ENCODE data around the gene KRT84.

KRT84 gene

GRCh38 chr12:52389313-52390207 is 4.1 kb upstream of the KRT84 start:
- no peak for DNase-seq (ENCODE audit: low read depth)
- H3K4me3 ChIP-seq (ENCODE audit: low read depth, low read length), result no peak overlapping the region
- TF ChIP-seq CTCF (IDR thresholded peaks at IDR 0.05; ENCODE audit: low read depth, low read length, missing control alignments), result no peak

GRCh38 chr12:52387859-52388258 is 2.4 kb upstream of the KRT84 start:
- no peak overlapping the region for H3K4me3 ChIP-seq (ENCODE audit: low read depth, low read length)
- DNase-seq (ENCODE audit: low read depth), result no peak
- TF ChIP-seq CTCF (IDR thresholded peaks at IDR 0.05; ENCODE audit: low read depth, low read length, missing control alignments), result no peak

DNA sequence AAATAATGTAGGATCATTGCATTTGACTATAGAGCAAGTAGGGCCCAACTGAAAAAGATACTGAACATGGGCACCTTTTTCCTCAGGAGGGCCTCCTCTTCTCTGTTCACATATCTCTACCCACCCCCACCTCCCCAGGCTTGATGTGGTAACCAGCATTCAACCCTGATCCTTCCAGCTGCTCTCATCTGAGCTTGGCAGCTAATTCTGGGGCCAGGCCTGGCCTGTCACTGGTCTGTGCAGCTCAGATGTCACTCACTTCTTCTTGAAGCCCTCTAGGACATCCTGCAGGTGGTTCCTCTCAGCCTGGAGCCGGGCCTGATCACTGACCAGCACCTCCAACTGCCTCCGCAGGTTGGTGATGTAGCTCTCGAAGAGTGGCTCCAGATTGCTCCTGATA is 2.1 kb downstream of the KRT84 start:
- TF ChIP-seq CTCF (IDR thresholded peaks at IDR 0.05; ENCODE audit: low read depth, low read length, missing control alignments), result no peak
- DNase-seq (ENCODE audit: low read depth), result no peak
- H3K4me3 ChIP-seq (ENCODE audit: low read depth, low read length), result no peak overlapping the region

GRCh38 chr12:52382854-52383253 is 2.6 kb downstream of the KRT84 start:
- DNase-seq (ENCODE audit: low read depth), result no peak
- H3K4me3 ChIP-seq (ENCODE audit: low read depth, low read length), result no peak overlapping the region
- no peak for TF ChIP-seq CTCF (IDR thresholded peaks at IDR 0.05; ENCODE audit: low read depth, low read length, missing control alignments)

DNA sequence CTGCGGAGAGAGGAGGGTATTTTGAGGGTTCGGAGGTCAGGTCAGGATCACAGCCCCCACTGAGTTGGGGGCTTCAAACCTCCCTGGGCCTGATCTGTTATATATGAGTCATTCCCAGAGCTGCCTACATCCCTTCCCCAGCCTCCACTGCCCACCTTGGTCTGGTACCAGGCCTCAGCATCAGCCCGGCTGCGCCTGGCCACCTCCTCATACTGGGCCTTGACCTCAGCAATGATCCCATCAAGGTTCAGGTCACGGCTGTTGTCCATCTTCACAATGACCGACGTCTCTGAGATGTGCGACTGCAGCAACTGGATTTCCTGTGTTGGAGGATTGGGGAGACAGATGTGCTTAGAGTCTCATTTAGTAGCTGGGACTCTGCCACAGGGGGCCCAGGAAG is 4.2 kb downstream of the KRT84 start:
- DNase-seq (ENCODE audit: low read depth), result no peak
- no peak for TF ChIP-seq CTCF (IDR thresholded peaks at IDR 0.05; ENCODE audit: low read depth, low read length, missing control alignments)
- H3K4me3 ChIP-seq (ENCODE audit: low read depth, low read length), result no peak overlapping the region

- no peak overlapping the region for H3K4me3 ChIP-seq (ENCODE audit: low read depth, low read length)
- TF ChIP-seq CTCF (IDR thresholded peaks at IDR 0.05; ENCODE audit: low read depth, low read length, missing control alignments), result peak; percentile 58
Observed at GRCh38 chr12:52380271-52380694, 5.2 kb downstream of the KRT84 start.

DNA sequence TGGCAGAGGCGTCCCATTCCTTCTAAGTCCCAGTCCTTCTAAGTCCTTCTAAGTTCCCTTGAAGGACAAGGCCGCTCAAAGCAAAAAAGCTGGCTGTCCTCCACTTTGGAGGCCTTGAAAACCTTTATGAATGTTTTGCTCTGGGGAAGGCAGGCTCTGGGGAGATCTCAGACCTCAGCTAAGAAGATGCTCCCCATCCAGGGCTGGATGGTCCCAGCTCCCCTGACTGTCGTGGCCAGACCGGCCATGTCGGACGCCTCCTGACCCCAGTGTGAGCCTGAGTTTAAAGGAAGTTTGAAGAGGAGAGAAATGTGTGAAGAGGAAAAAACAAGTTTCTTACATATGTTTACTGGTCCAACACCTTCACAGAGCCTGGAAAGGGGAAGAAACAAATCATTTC is 5.9 kb downstream of the KRT84 start:
- no peak for TF ChIP-seq CTCF (IDR thresholded peaks at IDR 0.05; ENCODE audit: low read depth, low read length, missing control alignments)
- H3K4me3 ChIP-seq (ENCODE audit: low read depth, low read length), result no peak overlapping the region
- no peak for DNase-seq (ENCODE audit: low read depth)

More at GRCh38 chr12:52380271-52380694, 5.2 kb downstream of the KRT84 start:
- DNase-seq (ENCODE audit: low read depth), result no peak

Measured in GM12864 (cell line).